Trophoblast cell (in vitro differentiated cells and primary cell): ENCODE data around the gene HLA-DQB1.

Experiments
- DNase-seq, 2 donors: peaks; one replicate each; pipeline ENCODE4 v3.0.0-alpha.2; 2016
- H2AFZ ChIP-seq: 2 replicates; pipeline ENCODE4 v1.6.1; 2013; ENCODE audit warnings: low read length, moderate library complexity, mild to moderate bottlenecking; ENCODE audit not compliant: insufficient read depth, poor library complexity
- H2AK5ac ChIP-seq: 2 replicates; pipeline ENCODE4 v1.6.1; 2013; ENCODE audit warnings: mild to moderate bottlenecking, low read length
- H2BK120ac ChIP-seq: 2 replicates; pipeline ENCODE4 v1.6.1; 2013; ENCODE audit warnings: low read length, mild to moderate bottlenecking, moderate library complexity; ENCODE audit not compliant: insufficient read depth, poor library complexity
- H2BK12ac ChIP-seq: 2 replicates; pipeline ENCODE4 v1.6.1; 2013; ENCODE audit warnings: mild to moderate bottlenecking, low read length, moderate library complexity
- H2BK5ac ChIP-seq: 2 replicates; pipeline ENCODE4 v1.6.1; 2013; ENCODE audit warnings: low read length, low read depth, moderate library complexity, mild to moderate bottlenecking; ENCODE audit not compliant: poor library complexity
- H3K14ac ChIP-seq: 2 replicates; pipeline ENCODE4 v1.6.1; 2013; ENCODE audit warnings: mild to moderate bottlenecking, low read length
- H3K18ac ChIP-seq: 2 replicates; pipeline ENCODE4 v1.6.1; 2013; ENCODE audit warnings: mild to moderate bottlenecking, low read length
- H3K23ac ChIP-seq: 2 replicates; pipeline ENCODE4 v1.6.1; 2013; ENCODE audit warnings: low read length
- H3K27ac ChIP-seq: 2 replicates; pipeline ENCODE4 v1.5.1; 2013; ENCODE audit warnings: low read depth, mild to moderate bottlenecking, inconsistent platforms, low read length, moderate library complexity
- H3K27me3 ChIP-seq: 2 replicates; pipeline ENCODE4 v1.6.1; 2013; ENCODE audit warnings: inconsistent platforms, mild to moderate bottlenecking, low read length, moderate library complexity; ENCODE audit not compliant: insufficient read depth
- H3K36me3 ChIP-seq, 2 experiments: 1 replicate in 1 of 2; 2 replicates in 1 of 2; pipeline ENCODE4 v1.6.1; 2013; ENCODE audit warnings: low read length in 2 of 2, mild to moderate bottlenecking in 2 of 2, moderate library complexity in 1 of 2; ENCODE audit not compliant: insufficient read depth in 2 of 2, control insufficient read depth in 1 of 2
- H3K4ac ChIP-seq: 2 replicates; pipeline ENCODE4 v1.6.1; 2013; ENCODE audit warnings: low read depth, mild to moderate bottlenecking, low read length, moderate library complexity
- H3K4me1 ChIP-seq, 2 experiments: 1 replicate in 1 of 2; 2 replicates in 1 of 2; pipeline ENCODE4 v1.6.1; 2013; ENCODE audit warnings: low read length in 2 of 2, mild to moderate bottlenecking in 2 of 2, moderate library complexity in 1 of 2; ENCODE audit not compliant: insufficient read depth in 2 of 2, control insufficient read depth in 1 of 2
- H3K4me2 ChIP-seq: 2 replicates; pipeline ENCODE4 v1.6.1; 2013; ENCODE audit warnings: inconsistent platforms, mild to moderate bottlenecking, low read length, moderate library complexity
- H3K4me3 ChIP-seq: 2 replicates; pipeline ENCODE4 v1.5.1; 2013; ENCODE audit warnings: mild to moderate bottlenecking, low read depth, low read length, inconsistent platforms
- H3K79me1 ChIP-seq: one replicate; pipeline ENCODE4 v1.6.1; 2013; ENCODE audit warnings: low read length
- H3K79me2 ChIP-seq: 2 replicates; pipeline ENCODE4 v1.6.1; 2013; ENCODE audit warnings: low read length, mild to moderate bottlenecking; ENCODE audit not compliant: control insufficient read depth, insufficient read depth, poor library complexity
- H3K9ac ChIP-seq: 2 replicates; pipeline ENCODE4 v1.6.1; 2013; ENCODE audit warnings: mild to moderate bottlenecking, low read length
- H3K9me3 ChIP-seq: 2 replicates; pipeline ENCODE4 v1.6.1; 2013; ENCODE audit warnings: low read depth, mild to moderate bottlenecking, control low read depth, inconsistent platforms, low read length; ENCODE audit not compliant: insufficient read depth
- H4K12ac ChIP-seq: 2 replicates; pipeline ENCODE4 v1.6.1; 2013; ENCODE audit warnings: low read depth, mild to moderate bottlenecking, low read length, moderate library complexity
- H4K8ac ChIP-seq: 2 replicates; pipeline ENCODE4 v1.6.1; 2013; ENCODE audit warnings: low read depth, mild to moderate bottlenecking, low read length, moderate library complexity
- H4K91ac ChIP-seq: one replicate; pipeline ENCODE4 v1.6.1; 2013; ENCODE audit warnings: low read depth, mild to moderate bottlenecking, low read length, moderate library complexity
- WGBS: extraction: QIAGEN DNeasy Blood & Tissue Kit; methylation state at CpG from one replicate; pipeline ENCODE4 v1.1.7; 2013; ENCODE audit warnings: missing lambda C conversion rate; ENCODE audit not compliant: insufficient read length, insufficient coverage; ENCODE audit errors: extremely low coverage; 5-methylcytosine and 5-hydroxymethylcytosine counted together

The HLA-DQB1 gene

GRCh38 chr6:32669240-32669639, 2.8 kb upstream of the HLA-DQB1 start:
- Histone ChIP-seq H3K36me3 (no peaks in the 10 kb centered on the region), H2BK120ac (no peak overlapping the region), H3K4ac (no peak overlapping the region), H3K4me1 (no peaks in the 10 kb centered on the region), H3K4me3 (no peak overlapping the region), H3K79me1 (no peaks in the 10 kb centered on the region), H4K91ac (no peak overlapping the region), H4K12ac (no peak overlapping the region), H3K23ac (no peak overlapping the region), H2AFZ (no peak overlapping the region), H3K18ac (no peak overlapping the region), H3K9me3 (peaks cover 5% of the 10 kb centered on the region), H3K9ac (no peak overlapping the region), H3K14ac (no peak overlapping the region), H2BK5ac (no peak overlapping the region), H3K79me2 (no peaks in the 10 kb centered on the region), H3K4me2 (no peak overlapping the region), H3K27ac (no peak overlapping the region), H2BK12ac (no peak overlapping the region), H4K8ac (no peak overlapping the region), H3K27me3 (no peaks in the 10 kb centered on the region), H2AK5ac (no peak overlapping the region)
- no peak for DNase-seq
- 100% methylated on average over 1 of the region's 4 CpGs for WGBS

DNA sequence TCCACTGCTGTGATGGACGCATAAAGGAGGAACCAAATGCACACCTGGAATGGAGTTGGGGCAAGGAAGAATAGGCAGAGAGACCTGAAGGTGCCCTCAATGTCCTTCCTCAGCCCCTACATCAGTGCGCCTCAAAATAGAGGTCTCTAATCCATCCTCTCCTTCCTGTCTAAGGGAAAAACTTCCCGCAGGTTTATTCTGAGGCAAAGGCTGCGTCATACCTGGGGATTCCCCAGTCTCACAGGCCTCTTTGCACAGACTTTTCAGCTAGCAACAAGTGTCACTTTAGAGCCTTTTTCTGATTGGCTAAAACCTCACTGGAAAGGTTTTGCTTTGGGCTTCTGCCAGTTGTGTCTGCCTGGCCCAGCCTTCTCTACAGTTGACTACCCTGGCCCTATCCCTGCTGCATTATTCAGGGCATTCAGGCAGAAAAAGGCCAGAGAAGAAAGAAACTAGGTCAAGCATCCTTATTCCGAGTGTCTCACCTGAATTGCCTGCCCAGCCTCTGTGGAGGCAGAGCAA, 1.8 kb upstream of the HLA-DQB1 start:
- no CpG with 5 or more reads among the region's 5 CpGs for WGBS
- Histone ChIP-seq H3K4me1 (no peaks in the 10 kb centered on the region), H3K14ac (no peak overlapping the region), H2BK120ac (no peak overlapping the region), H3K79me2 (no peaks in the 10 kb centered on the region), H4K8ac (no peak overlapping the region), H2BK5ac (no peak overlapping the region), H3K18ac (no peak overlapping the region), H4K91ac (no peak overlapping the region), H2BK12ac (no peak overlapping the region), H3K4me2 (no peak overlapping the region), H3K27ac (no peak overlapping the region), H2AK5ac (no peak overlapping the region), H3K4ac (no peak overlapping the region), H3K23ac (no peak overlapping the region), H4K12ac (no peak overlapping the region), H3K9me3 (peaks cover 5% of the 10 kb centered on the region), H3K36me3 (no peaks in the 10 kb centered on the region), H3K79me1 (no peaks in the 10 kb centered on the region), H2AFZ (no peak overlapping the region), H3K4me3 (no peak overlapping the region), H3K27me3 (no peaks in the 10 kb centered on the region), H3K9ac (no peak overlapping the region)
- DNase-seq: peak; percentile 37 to 54

- no peak overlapping the region for H3K23ac ChIP-seq
These were observed 796 bp downstream of the HLA-DQB1 start for GRCh38 chr6:32665661-32666060.

DNA sequence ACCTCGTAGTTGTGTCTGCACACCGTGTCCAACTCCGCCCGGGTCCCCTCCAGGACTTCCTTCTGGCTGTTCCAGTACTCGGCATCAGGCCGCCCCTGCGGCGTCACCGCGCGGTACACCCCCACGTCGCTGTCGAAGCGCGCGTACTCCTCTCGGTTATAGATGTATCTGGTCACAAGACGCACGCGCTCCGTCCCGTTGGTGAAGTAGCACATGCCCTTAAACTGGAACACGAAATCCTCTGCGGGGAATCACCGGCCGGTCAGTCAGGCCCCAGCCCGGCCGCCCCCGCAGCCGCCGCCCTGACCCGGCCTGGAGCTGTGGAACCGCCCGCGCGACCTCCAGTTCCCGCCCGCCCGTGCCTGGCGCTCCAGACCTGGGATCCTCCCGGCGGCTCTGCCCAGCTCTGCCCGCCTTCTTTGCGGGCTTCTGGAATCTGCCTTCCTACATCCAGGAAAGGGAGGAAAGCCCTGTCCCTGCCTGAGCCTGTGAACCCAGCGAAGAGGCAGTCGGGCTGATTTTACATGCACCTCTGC, 1.6 kb downstream of the HLA-DQB1 start:
- H3K9ac ChIP-seq: no peak overlapping the region

More at GRCh38 chr6:32665661-32666060, 796 bp downstream of the HLA-DQB1 start:
- Histone ChIP-seq H2BK12ac (no peak overlapping the region), H3K79me2 (no peaks in the 10 kb centered on the region), H2AFZ (no peak overlapping the region), H4K8ac (no peak overlapping the region), H2BK120ac (no peak overlapping the region), H3K4me3 (no peak overlapping the region), H3K4me2 (no peak overlapping the region), H3K9me3 (no peaks in the 10 kb centered on the region), H3K14ac (no peak overlapping the region), H2BK5ac (no peak overlapping the region), H2AK5ac (no peak overlapping the region), H3K27me3 (no peaks in the 10 kb centered on the region), H4K12ac (no peak overlapping the region), H3K9ac (no peak overlapping the region), H4K91ac (no peak overlapping the region), H3K27ac (no peak overlapping the region), H3K36me3 (no peaks in the 10 kb centered on the region), H3K18ac (no peak overlapping the region), H3K79me1 (no peaks in the 10 kb centered on the region), H3K4ac (no peak overlapping the region), H3K4me1 (no peaks in the 10 kb centered on the region)
- WGBS: no CpG with 5 or more reads among the region's 3 CpGs
- DNase-seq: no peak

More for the DNA sequence above, 1.6 kb downstream of the HLA-DQB1 start:
- no peaks in the 10 kb centered on the region for H3K36me3 ChIP-seq
- no peak for DNase-seq
- no peak overlapping the region for H3K27ac ChIP-seq
- H3K18ac ChIP-seq: no peak overlapping the region
- H2BK5ac ChIP-seq: no peak overlapping the region
- H4K91ac ChIP-seq: no peak overlapping the region
- no peak overlapping the region for H2AK5ac ChIP-seq
- no peak overlapping the region for H2BK120ac ChIP-seq
- no peaks in the 10 kb centered on the region for H3K4me1 ChIP-seq
- no CpG with 5 or more reads among the region's 47 CpGs for WGBS
- no peak overlapping the region for H3K14ac ChIP-seq
- no peak overlapping the region for H3K4me2 ChIP-seq
- no peak overlapping the region for H3K4me3 ChIP-seq
- H3K27me3 ChIP-seq: no peaks in the 10 kb centered on the region
- H4K8ac ChIP-seq: no peak overlapping the region
- H2AFZ ChIP-seq: no peak overlapping the region
- no peak overlapping the region for H3K23ac ChIP-seq
- H2BK12ac ChIP-seq: no peak overlapping the region
- H3K79me1 ChIP-seq: no peaks in the 10 kb centered on the region
- H4K12ac ChIP-seq: no peak overlapping the region
- H3K9me3 ChIP-seq: no peaks in the 10 kb centered on the region
- no peaks in the 10 kb centered on the region for H3K79me2 ChIP-seq
- H3K4ac ChIP-seq: no peak overlapping the region
